H9 (cell line): ENCODE results near the gene TNPO3. TPM values are rescaled to one million over a fixed set of nuclear protein-coding genes. Genes with fewer than 3 reads are reported as not detected.

Source experiments
- DNase-seq: peaks from one replicate; pipeline ENCODE4 v3.0.0-alpha.2; 2017
- H2AFZ ChIP-seq: one replicate; pipeline ENCODE4 v1.6.1; 2013; ENCODE audit warnings: mild to moderate bottlenecking, low read length, control low read depth, moderate library complexity
- H2AK5ac ChIP-seq: 2 replicates; pipeline ENCODE4 v1.6.1; 2013; ENCODE audit warnings: low read length, control low read depth, mixed read lengths; ENCODE audit not compliant: insufficient read length
- H2BK120ac ChIP-seq: one replicate; pipeline ENCODE4 v1.6.1; 2013; ENCODE audit warnings: low read depth, mild to moderate bottlenecking, low read length, control low read depth, inconsistent platforms; ENCODE audit not compliant: poor library complexity, severe bottlenecking
- H2BK12ac ChIP-seq: 2 replicates; pipeline ENCODE4 v1.6.1; 2013; ENCODE audit warnings: low read length, control low read depth, mixed read lengths, low read depth; ENCODE audit not compliant: insufficient read length
- H2BK15ac ChIP-seq: 2 replicates; pipeline ENCODE4 v1.6.1; 2013; ENCODE audit warnings: low read depth, low read length, control low read depth
- H2BK20ac ChIP-seq: one replicate; pipeline ENCODE4 v1.6.1; 2013; ENCODE audit warnings: low read depth, mild to moderate bottlenecking, low read length, control low read depth, inconsistent platforms; ENCODE audit not compliant: poor library complexity, severe bottlenecking
- H2BK5ac ChIP-seq: 2 replicates; pipeline ENCODE4 v1.6.1; 2013; ENCODE audit warnings: low read length, control low read depth, mixed read lengths; ENCODE audit not compliant: insufficient read length
- H3K14ac ChIP-seq: 2 replicates; pipeline ENCODE4 v1.6.1; 2013; ENCODE audit warnings: low read length, control low read depth; ENCODE audit not compliant: insufficient read depth
- H3K18ac ChIP-seq: 2 replicates; pipeline ENCODE4 v1.6.1; 2013; ENCODE audit warnings: low read depth, mild to moderate bottlenecking, mixed read lengths, low read length, control low read depth; ENCODE audit not compliant: insufficient read length
- H3K23ac ChIP-seq: 2 replicates; pipeline ENCODE4 v1.6.1; 2013; ENCODE audit warnings: low read length, control low read depth, mixed read lengths, low read depth; ENCODE audit not compliant: insufficient read length
- H3K23me2 ChIP-seq: 2 replicates; pipeline ENCODE4 v1.6.1; 2013; ENCODE audit warnings: low read depth, mild to moderate bottlenecking, mixed read lengths, low read length, control low read depth; ENCODE audit not compliant: insufficient read length, poor library complexity, severe bottlenecking
- H3K27ac ChIP-seq: 2 replicates; pipeline ENCODE4 v1.5.1; 2013; ENCODE audit warnings: low read length, control low read depth, mixed read lengths, low read depth; ENCODE audit not compliant: insufficient read length
- H3K27me3 ChIP-seq: 2 replicates; pipeline ENCODE4 v1.6.1; 2013; ENCODE audit warnings: low read length, control low read depth, inconsistent platforms; ENCODE audit not compliant: insufficient read depth
- H3K4ac ChIP-seq: 2 replicates; pipeline ENCODE4 v1.6.1; 2013; ENCODE audit warnings: low read depth, mild to moderate bottlenecking, control low read depth, inconsistent platforms, low read length, moderate library complexity
- H3K4me1 ChIP-seq: 2 replicates; pipeline ENCODE4 v1.6.1; 2013; ENCODE audit warnings: low read length, control low read depth, inconsistent platforms; ENCODE audit not compliant: insufficient read depth
- H3K4me2 ChIP-seq: 2 replicates; pipeline ENCODE4 v1.6.1; 2013; ENCODE audit warnings: low read length, control low read depth, mixed read lengths; ENCODE audit not compliant: insufficient read length, insufficient read depth
- H3K56ac ChIP-seq: 2 replicates; pipeline ENCODE4 v1.6.1; 2013; ENCODE audit warnings: low read depth, mild to moderate bottlenecking, mixed read lengths, low read length, control low read depth; ENCODE audit not compliant: insufficient read length
- H3K79me1 ChIP-seq: 2 replicates; pipeline ENCODE4 v1.6.1; 2013; ENCODE audit warnings: low read depth, mild to moderate bottlenecking, moderate library complexity, low read length, control low read depth, inconsistent platforms; ENCODE audit not compliant: insufficient read depth, poor library complexity, severe bottlenecking
- H3K79me2 ChIP-seq: 2 replicates; pipeline ENCODE4 v1.6.1; 2013; ENCODE audit warnings: low read length, control low read depth, inconsistent platforms; ENCODE audit not compliant: insufficient read depth
- H3K9ac ChIP-seq: 2 replicates; pipeline ENCODE4 v1.6.1; 2013; ENCODE audit warnings: low read length, control low read depth, mixed read lengths; ENCODE audit not compliant: insufficient read length; ENCODE audit errors: extremely low read depth
- H3K9me3 ChIP-seq: one replicate; pipeline ENCODE4 v1.6.1; 2013; ENCODE audit warnings: low read depth, low read length, inconsistent platforms; ENCODE audit not compliant: control insufficient read depth
- H3T11ph ChIP-seq: one replicate; pipeline ENCODE4 v1.6.1; 2013; ENCODE audit warnings: mild to moderate bottlenecking, low read length, control low read depth, inconsistent platforms
- H4K20me1 ChIP-seq: one replicate; pipeline ENCODE4 v1.6.1; 2013; ENCODE audit not compliant: control insufficient read depth, insufficient read length, insufficient read depth
- H4K5ac ChIP-seq: 2 replicates; pipeline ENCODE4 v1.6.1; 2013; ENCODE audit warnings: low read depth, mild to moderate bottlenecking, mixed read lengths, low read length, control low read depth; ENCODE audit not compliant: insufficient read length
- H4K8ac ChIP-seq: replicated peaks from 2 replicates; pipeline ENCODE4 v1.6.1; 2013; ENCODE audit warnings: low read length, control low read depth, mixed read lengths, low read depth; ENCODE audit not compliant: insufficient read length
- H4K91ac ChIP-seq: 2 replicates; pipeline ENCODE4 v1.6.1; 2013; ENCODE audit warnings: low read depth, mild to moderate bottlenecking, moderate library complexity, mixed read lengths, low read length, control low read depth; ENCODE audit not compliant: insufficient read length
- H3K27ac Mint-ChIP-seq, 3 experiments: 2 replicates in 2 of 3; 3 replicates in 1 of 3; pipeline ENCODE4 v1.8.0; 2020 to 2021; ENCODE audit warnings: mixed read lengths in 3 of 3, mild to moderate bottlenecking in 1 of 3, moderate library complexity in 1 of 3
- H3K27me3 Mint-ChIP-seq: 2 replicates; pipeline ENCODE4 v1.8.0; 2021; ENCODE audit warnings: low read depth, mild to moderate bottlenecking, moderate library complexity, mixed read lengths
- H3K36me3 Mint-ChIP-seq, 3 experiments: 2 replicates in 2 of 3; 3 replicates in 1 of 3; pipeline ENCODE4 v1.8.0; 2020 to 2021; ENCODE audit warnings: low read depth in 3 of 3, mixed read lengths in 3 of 3; ENCODE audit not compliant: insufficient read depth in 1 of 3
- H3K4me1 Mint-ChIP-seq, 2 experiments: 2 replicates each; pipeline ENCODE4 v1.8.0; 2020; ENCODE audit warnings: mixed read lengths in 2 of 2
- H3K4me3 Mint-ChIP-seq, 2 experiments: 2 replicates in 1 of 2; 3 replicates in 1 of 2; pipeline ENCODE4 v1.8.0; 2020 to 2021; ENCODE audit warnings: mild to moderate bottlenecking in 2 of 2, mixed read lengths in 2 of 2, moderate library complexity in 1 of 2
- H3K9me3 Mint-ChIP-seq, 2 experiments: 2 replicates in 1 of 2; 3 replicates in 1 of 2; pipeline ENCODE4 v1.8.0; 2020; ENCODE audit warnings: mild to moderate bottlenecking in 2 of 2, mixed read lengths in 2 of 2, moderate library complexity in 1 of 2
- CTCF ChIP-seq: fragments of 200-600 bp; sonication (generic); conservative IDR thresholded peaks from 3 replicates; pipeline ENCODE4 v1.8.0; 2021; ENCODE audit warnings: antibody characterized with exemption, mild to moderate bottlenecking
- WGBS: extraction: QIAGEN DNeasy Blood & Tissue Kit; methylation state at CpG from one replicate; pipeline ENCODE4 v1.1.7; 2013; ENCODE audit warnings: missing lambda C conversion rate, low lambda C conversion rate, mixed read lengths; ENCODE audit not compliant: insufficient read length; ENCODE audit errors: extremely low coverage; 5-methylcytosine and 5-hydroxymethylcytosine counted together
- total RNA-seq: library from RNA; stranded (reverse); gene quantifications from 2 replicates; pipeline ENCODE4 v1.2.1, GENCODE V29; 2021

TNPO3 gene
- total RNA-seq, 1 experiment from 2014 or later: 90.1 TPM

GRCh38 chr7:129006636-129007414 lies 48.1 kb downstream of the TNPO3 start:
- DNase-seq: no peak
- no peak for TF ChIP-seq CTCF
- H2BK12ac ChIP-seq: no peak overlapping the region
- no peak overlapping the region for H3K9ac ChIP-seq
- no peak overlapping the region for H2AFZ ChIP-seq
- Mint-ChIP-seq H3K36me3 (peaks cover 19 to 56% (median 40%) of the 10 kb centered on the region in 3 experiments; a peak in 6 of 7 replicates), H3K27ac (no peak overlapping the region; a peak in 1 of 7 replicates), H3K27me3 (no peaks in the 10 kb centered on the region), H3K4me3 (no peak overlapping the region), H3K9me3 (no peaks in the 10 kb centered on the region), H3K4me1 (no peaks in the 10 kb centered on the region)
- WGBS: no CpG with 5 or more reads among the region's 3 CpGs
- no peak overlapping the region for H2BK20ac ChIP-seq
- H3K4ac ChIP-seq: no peak overlapping the region
- H4K5ac ChIP-seq: no peak overlapping the region
- no peak overlapping the region for H3T11ph ChIP-seq
- H4K8ac ChIP-seq: no peak overlapping the region
- H3K79me2 ChIP-seq: no peaks in the 10 kb centered on the region
- H4K20me1 ChIP-seq: no peaks in the 10 kb centered on the region
- H4K91ac ChIP-seq: no peak overlapping the region
- H3K14ac ChIP-seq: no peak overlapping the region
- no peak overlapping the region for H3K18ac ChIP-seq
- no peak overlapping the region for H2BK15ac ChIP-seq
- H3K4me2 ChIP-seq: no peak overlapping the region
- no peak overlapping the region for H3K23ac ChIP-seq
- no peak overlapping the region for H2BK120ac ChIP-seq
- no peaks in the 10 kb centered on the region for H3K4me1 ChIP-seq
- H3K9me3 ChIP-seq: no peaks in the 10 kb centered on the region
- H3K27ac ChIP-seq: no peak overlapping the region
- no peaks in the 10 kb centered on the region for H3K23me2 ChIP-seq
- no peaks in the 10 kb centered on the region for H3K79me1 ChIP-seq
- no peak overlapping the region for H2BK5ac ChIP-seq
- no peaks in the 10 kb centered on the region for H3K27me3 ChIP-seq
- H2AK5ac ChIP-seq: no peak overlapping the region
- H3K56ac ChIP-seq: no peak overlapping the region
